Activated CD4-positive, alpha-beta T cell treated with anti-CD3 and anti-CD28 coated beads, Interleukin-2, amount 50 U/mL, for 1 hour (primary cell): ENCODE measurements around the gene ZMIZ1.

Experiments used
- DNase-seq: peaks from one replicate; pipeline ENCODE4 v3.0.0-alpha.2; 2020

ZMIZ1 gene

DNA sequence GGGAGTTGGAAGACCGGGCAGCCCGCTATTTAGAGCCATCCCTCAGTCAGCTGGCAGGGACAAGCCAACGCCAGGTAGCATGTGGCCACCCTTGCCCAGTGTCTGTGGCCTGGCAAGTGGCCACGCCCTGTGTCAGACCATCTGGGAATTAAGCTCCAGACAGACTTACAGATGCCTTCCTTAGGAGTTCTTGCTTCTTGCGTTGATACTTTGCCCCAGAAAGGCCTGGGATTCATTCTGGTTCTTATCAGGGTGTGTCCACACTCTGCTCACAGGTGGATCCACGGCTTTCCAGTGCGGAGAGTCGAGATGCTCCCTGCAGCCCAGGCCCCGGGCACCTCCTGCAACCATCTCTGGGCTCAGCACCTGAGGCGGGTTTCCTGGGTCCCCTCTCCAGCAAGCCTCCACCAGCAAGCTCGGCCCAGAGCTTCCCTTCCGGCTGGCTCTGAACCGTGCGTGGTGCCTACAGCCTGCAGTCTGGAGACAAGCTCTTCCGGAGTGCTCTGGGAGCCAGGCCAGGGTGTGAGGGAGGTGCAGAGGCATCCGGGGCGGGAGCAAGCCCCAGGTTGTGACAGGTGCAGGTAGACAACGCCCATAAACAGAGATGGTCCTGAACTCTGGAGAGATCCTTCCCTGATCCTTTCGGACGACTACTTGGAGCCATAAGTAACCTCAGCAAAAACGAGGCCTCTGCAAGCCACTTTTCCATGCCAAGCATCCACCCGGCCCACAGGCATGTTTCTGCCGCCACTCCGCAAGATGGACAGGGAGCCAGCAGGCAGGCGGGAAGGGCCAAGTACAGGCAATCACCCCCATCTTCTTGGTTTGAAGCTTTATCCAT is 246.2 kb downstream of the ZMIZ1 start:
- no peak for DNase-seq

DNA sequence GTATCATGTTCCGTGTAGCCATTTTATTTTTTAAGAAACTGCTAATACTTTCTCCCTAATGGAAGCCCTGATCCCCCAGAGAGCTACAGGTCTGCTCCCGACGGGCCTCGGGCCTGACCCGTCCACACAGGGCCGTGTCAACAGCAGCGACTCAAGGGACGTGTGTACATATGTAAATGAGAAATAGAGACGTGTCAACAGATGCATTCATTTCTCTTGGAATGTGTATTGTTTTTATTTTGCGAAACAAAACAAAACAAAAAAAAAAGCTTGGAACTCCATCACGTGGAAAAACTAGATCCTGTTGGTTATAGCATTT is 246.8 kb downstream of the ZMIZ1 start:
- DNase-seq, result no peak

DNA sequence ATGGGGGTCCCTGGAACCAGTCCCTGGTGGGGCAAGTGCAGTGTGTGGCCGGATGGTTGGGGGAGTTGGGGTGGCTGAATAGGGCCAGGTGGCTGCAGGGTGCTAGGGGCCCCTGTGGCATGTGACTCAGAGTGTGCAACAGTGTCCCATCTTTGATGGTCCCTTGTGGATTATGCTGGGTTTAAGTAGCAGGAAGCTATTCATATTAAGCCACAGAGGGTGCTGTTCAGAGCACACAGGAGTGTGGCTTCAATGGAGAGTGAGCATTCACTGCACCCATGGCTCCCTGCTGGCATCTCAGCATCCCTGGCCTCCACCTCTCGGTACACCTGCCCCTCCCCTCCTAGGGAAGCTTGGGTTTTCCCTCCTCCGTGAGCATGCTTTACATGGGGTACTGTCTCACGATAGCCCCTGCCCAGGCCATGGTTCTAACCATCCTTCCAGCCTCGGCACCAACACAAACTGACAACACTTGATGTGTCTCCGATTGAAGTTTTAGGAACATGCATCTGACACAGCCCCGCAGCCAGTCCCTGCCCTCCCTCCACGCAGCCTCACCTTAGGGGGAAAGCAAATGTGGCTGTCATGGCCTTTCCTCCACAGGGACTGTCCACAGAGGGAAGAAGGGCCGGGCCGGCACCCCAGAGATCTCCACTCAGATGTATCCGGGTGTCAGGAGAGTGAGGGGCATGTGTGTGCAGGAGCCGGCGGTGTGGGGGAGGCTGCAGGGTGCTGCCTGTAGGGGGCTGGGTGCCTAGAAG is 248.1 kb downstream of the ZMIZ1 start:
- DNase-seq, result no peak

DNA sequence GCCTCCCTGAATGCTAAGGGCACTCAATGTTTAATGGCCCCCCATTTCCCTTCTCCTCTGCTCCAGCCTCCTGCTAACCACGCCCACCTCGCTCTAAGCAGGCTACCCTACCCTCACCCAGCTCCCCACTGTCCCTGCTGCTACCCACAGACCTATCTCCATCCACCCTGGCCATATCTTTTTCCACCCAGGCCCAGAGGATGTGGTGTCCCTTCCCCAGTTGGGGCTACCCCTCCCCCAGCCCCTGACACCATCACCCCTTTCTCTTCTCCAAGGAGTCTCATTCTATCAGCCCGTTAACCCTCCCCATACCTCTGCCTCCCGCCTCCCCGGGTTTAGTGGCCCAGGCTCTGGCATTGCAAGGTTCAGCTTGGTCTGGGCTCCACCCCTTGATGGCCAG is 249.6 kb downstream of the ZMIZ1 start:
- no peak for DNase-seq

DNA sequence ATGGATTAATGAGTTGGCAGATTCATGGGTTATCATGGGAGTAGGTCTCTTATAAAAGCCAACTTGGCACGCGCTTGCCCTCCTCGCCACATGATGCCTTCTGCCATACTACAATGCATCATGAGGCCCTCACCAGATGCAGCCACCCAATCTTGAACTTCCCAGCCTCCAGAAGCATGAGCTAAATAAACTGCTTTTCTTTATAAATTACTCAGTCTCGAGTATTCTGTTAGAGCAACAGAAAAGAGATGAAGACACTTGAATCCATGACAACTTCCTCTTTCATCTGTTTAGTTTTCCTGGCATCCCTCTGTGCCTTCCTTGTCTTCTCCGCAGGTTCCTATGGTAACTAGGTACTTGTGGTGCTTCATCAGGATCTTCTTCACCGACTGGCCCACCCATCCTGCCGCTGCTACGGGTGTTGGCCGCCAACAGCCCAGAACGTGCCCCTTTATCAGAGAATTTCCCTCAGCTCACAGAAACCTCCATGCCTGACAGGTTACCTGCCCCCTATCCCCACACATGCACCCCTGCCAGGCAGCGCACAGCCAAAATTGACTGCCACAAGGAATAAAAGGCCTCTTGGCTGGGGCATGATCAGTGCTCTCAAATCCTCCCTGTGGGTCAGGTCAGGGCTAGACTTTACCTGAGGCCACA is 250.5 kb downstream of the ZMIZ1 start:
- DNase-seq, result no peak

DNA sequence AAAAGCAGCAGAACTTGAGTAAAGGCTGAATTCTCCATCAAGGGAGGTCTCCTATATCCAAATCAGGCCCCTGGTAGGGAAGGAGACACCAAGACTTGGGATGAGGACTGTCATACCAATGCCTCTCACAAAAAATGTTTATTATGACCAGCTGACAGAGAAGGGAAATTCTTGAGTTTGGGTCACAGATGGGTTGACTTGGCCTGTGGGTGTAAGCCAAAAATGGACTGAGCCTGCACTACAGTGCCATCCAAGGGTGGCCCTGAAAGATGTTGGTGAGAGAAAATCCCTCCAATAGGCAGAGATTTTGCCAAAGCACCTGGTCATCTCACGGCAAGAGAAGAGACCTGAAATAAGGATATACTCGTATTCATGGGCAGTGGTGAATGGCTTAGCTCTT is 251.6 kb downstream of the ZMIZ1 start:
- no peak for DNase-seq

DNA sequence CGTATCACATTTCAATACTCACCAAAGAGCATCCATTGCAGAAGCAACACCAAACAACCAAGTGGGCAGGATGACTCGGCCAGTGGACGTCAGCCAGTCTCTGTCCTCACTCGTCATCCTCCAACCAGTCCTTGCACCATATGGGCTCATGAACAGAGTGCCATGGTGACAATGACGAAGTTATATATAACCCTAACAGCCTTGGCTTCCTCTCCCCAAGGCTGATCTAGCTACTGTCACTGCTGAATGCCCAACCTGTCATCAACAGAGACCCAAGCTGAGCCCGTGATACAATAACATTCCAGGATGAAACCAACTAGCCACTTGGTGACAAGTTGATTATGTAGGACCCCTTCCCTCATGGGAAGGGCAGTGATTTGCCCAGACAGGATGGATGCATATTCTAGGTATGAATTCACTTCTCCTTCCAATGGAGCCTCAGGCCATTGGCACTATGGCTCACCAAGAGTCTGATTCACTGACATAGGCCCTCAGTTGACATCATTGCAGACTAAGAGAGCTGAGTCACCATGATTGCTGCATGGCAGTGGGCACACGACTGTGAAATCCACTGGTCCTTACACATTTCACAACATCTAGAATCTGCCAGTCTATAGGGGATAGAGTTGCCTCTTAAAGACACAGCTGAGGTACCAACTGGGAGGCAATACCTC is 252.2 kb downstream of the ZMIZ1 start:
- no peak for DNase-seq

DNA sequence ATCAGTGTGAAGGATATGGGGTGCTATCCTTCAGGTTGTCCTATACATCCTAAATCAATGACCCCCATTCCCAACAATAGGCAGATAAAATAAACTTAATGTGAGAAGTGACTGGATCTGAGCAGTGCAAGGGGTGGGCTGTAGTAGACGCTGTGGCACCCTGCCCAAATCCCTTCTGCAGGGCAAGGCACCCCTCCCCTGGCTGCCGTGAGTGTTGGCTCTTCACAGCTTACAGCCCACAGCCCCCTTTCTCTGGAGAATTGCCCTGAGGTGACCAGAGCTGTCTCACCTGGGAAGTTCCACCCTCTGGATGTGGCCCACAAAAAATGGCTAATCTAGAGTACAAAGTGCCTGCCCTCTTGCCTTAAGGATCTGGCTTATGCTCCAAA is 252.7 kb downstream of the ZMIZ1 start:
- DNase-seq, result no peak

DNA sequence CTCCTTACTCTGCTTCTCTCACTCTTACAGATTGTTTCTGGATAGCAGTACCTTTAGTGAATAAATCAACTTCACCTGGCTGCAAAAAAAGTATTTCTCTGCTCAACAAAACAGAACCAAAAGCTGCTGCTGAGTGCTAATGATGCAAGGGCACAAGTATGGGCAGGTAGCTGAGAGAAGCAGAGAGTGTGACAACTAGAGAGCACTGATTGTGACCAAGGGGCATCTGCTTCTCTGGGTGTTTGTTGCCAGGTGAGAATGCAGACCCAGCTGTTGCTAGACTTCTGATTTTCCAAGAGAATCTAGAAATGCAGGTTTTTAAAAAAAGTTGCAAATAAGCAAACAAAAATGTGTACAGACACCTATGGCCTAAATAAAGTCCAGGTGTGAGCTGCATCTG is 253.2 kb downstream of the ZMIZ1 start:
- no peak for DNase-seq

DNA sequence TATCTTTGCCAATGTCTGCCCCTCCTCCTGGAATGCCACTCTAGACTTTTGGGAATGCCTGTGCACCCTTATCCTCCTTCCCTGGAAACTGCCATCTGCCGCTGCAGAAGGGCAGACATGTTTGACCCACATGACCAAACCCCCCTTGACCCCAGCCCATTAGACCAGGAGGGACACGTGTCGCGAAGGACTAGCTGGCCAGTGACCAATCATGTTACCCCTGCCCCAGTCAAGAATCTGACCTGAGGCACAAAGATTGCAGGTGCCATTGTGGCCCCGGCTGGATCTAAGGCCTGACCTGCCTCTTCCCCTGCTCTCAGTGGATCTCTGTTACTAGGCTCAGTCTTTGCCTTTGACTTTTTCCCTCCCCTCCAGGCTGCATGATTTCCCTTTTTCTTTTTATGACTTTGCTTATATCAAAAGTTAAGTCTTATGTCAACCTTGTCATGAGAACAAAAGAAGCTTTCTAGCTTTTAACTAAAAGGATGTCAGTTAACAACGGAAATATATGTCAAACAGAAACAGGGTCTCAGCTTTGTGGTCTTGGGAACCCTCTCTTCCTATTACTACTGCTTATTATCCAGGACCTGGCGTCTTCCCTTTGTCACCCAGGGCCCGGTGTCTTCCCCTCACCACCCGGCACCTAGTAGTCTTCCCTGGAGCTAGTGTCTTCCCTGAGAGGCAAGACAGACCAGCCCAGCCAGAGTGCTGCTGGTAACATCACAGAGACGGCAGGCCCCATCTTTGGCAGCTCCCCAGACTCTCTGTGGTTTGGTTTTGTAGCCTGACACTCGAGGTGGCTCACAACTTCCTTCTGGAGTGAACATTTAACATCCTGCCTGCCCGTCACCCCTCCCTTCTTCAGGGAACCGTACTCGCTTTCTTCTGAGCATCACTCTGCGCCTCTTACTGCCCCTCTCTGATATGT is 254.1 kb downstream of the ZMIZ1 start:
- peak; percentile 76 for DNase-seq

DNA sequence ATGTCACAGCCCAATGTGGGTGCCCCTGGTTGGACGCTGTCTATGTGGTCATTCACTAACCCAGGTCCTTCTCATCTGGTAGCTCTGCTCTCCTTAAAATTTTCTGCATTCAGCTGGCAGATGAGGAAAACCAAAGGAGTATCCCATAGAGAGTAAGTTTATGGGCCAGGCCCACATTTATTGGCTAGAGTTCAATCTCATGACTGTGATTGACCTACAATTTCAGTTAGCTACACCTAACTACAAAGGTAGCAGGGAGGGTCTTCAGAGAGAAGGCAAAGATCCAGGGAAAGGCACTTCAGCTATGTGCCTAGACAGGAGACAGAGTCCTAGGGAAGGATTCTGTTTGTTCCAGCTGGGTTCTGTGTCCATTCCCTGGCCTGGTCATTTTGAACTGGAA is 254.8 kb downstream of the ZMIZ1 start:
- no peak for DNase-seq

DNA sequence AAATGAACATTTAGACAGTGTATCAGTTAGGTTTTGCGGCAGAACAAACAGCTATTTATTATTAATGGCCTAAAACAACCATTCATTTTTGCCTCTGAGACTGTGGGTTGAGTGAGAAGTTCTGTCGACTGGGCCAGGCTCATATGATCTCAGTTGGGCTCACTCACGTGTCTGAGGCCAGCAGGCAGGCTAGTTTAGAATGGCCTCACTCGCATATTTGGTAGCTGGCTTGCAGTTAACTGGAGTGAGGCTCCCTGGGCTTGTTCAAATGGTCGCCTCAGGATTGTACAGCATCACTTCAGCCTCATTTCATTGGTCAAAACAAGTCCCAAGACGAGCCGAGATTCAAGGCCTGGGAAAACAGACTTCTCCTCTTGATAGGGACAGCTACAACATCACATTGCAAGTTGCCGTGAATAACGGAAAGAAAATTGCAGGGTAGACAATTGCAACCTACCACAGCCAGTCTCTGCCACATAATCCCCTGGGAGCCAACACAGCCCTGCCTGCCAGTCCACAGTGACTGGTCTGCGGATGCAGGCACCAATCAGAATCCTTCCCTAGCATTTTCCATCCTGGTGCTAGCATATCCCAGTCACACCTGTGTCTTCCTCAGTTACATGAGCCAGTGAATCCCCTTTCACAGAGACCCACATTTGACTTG is 255.4 kb downstream of the ZMIZ1 start:
- DNase-seq, result no peak

DNA sequence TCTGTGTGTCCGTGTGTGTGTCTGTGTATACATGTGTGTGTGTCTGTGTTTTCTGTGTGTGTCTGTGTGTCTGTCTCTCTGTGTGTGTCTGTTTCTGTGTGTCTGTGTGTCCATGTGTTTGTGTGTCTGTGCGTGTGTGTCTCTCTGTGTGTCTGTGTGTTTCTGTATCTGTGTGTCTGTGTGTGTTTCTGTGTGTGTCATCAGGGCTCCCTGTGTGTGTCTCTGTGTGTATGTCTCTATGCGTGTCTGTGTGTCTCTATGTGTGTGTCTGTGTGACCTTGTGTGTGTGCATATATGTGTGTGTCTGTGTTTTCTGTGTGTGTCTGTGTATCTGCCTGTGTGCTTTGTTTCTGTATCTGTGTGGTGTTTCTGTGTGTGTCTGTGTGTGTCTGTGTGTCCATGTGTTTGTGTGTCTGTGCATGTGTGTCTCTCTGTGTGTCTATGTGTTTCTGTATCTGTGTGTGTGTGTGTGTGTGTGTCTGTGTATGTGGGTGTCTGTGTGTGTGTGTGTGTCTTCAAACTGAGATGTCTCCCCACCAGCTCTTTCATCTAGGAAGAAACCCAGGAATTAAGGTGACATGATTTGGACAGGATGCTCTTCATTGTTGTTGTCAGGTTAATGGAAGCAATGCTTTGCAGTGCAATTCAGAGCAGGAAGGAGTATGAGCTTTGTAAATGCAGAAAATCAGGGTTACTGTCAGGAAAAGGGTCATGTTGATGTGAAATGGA is 257.8 kb downstream of the ZMIZ1 start:
- no peak for DNase-seq

DNA sequence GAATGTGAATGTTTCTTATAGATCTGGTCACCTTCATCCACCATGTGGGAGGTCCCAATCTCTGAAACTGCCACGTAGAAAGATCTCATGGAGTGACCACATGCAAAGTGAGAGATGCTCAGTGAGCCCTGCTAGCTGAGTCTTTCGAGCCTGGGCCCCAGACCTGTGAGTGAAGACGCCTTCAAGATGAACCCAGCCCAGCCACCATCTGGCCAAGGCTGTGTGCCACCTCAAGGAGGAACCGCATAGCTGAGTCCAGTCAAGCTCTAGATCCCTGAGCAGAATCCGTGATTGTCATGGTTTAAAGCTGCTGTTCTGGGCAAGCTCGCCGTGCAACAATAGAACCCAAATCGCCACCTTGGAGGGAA is 258.3 kb downstream of the ZMIZ1 start:
- DNase-seq, result no peak

DNA sequence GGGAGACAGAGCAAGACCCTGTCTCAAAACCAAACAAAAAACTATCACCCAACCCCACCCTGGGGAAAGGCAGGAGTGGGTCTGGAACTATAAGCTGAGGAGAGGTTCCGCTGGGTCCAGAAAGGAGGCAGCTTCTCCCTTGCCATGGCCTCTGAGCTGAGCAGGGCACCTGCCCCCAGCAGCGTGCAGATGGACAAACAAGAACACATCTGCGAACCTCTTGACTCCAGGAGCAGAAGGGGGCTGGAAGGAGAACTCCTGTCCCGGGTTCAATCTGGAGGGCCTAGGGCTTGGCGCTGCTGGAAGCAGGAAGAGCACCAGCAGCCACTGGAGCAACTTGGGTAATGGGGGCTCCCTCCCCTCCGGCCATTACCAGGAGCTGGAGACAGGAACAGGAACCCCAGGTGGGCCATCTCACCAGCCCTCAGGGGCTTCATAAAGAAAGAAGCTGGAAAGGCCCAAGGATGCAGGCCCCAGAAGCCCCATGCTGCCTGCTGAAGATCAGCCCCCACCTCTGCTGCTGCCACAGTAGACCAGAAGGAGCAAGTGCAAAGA is 259.5 kb downstream of the ZMIZ1 start:
- no peak for DNase-seq

DNA sequence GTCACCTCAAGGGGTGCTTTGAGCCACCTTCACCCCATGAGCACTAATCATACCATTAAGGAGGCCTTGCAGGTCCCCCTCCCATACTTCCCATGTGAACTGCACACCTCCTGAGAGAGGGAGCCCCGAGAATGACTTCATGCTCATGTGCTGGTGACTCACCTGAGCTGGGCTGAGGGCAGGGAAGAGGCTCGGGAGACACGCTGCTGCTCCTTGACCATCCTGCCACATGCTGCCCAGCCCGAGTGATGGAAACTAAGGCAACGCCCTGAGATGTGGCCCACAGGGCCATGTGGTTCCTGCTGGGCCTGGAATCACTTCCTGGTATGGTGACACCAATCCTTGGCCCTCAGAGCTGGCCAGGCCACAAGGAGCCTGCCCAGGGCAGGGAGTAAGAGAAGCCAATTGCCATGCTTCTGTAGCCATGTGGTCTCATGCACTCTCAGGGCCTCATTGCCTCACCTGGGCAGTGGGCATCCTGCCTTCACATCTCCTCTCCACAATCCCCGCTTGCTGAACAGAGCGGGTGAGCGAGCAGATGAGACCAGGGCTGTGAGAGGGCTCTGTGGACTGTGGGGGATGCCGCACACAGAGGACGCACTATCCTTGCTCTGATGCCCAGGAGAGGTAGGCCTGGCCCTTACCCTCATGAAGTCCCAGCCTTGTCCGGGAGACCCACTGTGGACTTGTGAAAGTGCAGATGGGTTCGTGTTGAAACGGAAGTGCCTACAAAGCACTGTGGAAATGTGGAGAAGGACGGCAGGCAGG is 260.2 kb downstream of the ZMIZ1 start:
- no peak for DNase-seq

DNA sequence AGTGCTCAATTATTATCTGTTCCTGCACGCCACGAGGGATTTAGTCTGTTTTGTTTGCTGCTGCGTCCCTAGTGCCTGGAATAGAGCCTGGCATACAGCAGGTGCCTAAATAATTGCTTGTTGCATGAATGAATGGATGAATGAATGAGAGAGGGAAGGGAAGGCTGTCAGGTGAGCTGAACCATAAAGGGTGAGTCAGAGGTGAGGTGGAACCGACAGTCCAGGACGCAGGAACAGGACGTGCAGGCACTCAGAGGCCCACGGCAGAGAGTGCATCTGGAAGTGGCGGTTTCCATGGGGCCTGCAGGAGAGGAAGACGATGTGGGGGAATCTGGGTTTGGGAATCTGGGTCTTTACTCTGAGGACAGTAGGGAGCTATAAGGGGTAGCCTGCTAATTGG is 260.8 kb downstream of the ZMIZ1 start:
- no peak for DNase-seq

DNA sequence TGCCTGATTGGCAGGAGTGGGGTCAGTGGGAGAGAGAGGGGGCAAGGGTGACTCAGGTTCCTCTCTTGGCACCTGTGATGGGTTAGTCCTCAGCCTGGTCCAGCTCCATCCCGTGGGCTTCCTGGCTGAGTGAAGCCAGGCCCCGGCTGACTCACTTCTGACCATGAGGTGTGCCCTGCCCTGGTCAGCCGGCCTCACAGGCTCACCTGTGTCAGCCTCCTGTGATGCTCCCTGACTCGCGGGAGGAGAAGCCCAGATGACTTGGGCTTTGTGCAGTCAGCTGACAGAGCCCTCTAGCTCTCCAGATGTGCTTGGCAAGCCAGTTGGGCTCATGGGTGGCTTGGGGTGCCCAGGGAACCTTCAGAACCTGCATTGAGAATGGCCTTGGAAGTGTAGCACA is 262.5 kb downstream of the ZMIZ1 start:
- DNase-seq, result no peak

DNA sequence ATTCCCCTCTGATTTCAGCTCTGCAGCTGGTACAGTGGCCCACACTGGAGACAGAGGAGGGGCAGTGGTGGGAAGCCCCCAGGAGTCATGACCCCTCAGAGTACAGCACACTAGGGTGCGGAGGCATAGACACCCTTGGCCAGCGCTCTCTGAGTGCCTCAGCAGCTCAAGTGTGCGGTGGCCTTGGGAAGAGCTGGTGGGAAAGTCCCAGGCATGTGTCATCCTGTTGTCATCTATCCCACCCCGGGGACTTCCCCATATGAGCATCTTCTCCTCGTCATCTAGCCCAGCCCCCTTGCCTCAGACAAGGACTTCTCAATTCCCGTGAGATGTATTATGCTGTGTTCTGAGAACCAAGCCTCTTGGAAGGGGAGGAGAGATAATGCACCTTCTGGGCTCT is 262.9 kb downstream of the ZMIZ1 start:
- DNase-seq, result peak; percentile 57
